HG03520 (cell line): Measurements from ENCODE around the gene F5.

Experiments
- ATAC-seq: cut with Tn5 transposase; IDR thresholded peaks from one replicate; pipeline ENCODE4 v1.9.1; 2021; ENCODE audit warnings: mild to moderate bottlenecking, moderate library complexity; ENCODE audit not compliant: unreplicated experiment

The F5 gene

DNA sequence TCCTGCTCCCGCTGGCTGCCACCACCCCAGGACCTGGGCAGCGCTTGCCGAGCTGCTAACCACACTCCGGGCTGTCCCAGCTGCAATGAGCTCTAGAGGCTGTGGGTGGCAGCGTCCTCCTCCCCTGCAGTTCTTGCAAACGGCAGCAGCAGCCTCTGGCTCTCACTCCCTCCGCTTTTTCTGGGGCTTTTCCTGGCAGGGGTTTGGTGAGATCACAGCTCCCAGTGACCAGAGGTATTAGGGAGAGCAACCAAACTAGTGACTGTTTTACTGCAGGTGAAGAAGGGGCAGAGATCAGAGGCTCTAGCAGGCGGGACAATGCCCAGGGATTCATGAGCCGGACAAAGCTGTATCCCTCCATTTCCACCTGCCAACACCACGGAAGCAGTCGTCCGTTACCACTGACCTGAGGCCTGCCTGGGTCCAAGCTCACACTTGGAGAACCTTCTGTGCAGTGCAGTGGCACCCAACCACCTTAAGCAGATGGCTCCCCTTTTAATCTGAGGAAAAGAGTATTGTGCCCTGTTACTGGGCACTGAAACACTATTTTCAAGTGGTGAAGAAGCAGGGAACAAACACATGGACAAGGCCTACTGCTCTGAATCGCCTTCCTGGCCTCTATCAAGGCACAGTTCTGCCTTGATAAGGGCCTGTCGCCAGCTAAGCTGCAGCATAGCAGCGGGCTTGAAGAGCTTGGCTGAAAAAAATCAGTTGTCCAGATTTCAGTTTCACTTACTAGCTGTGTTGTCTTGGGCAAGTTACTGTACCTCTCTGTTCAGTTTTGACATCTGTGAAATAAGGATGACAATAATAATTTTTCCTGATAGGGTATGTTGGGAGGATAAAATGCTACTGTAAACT lies at the start of gene F5:
Gene F5, minus strand, starts transcription at position 87 of the 861 bp plus-strand sequence. CDS start 95 bp downstream, outside the sequence.
- peak; percentile 92 for ATAC-seq

DNA sequence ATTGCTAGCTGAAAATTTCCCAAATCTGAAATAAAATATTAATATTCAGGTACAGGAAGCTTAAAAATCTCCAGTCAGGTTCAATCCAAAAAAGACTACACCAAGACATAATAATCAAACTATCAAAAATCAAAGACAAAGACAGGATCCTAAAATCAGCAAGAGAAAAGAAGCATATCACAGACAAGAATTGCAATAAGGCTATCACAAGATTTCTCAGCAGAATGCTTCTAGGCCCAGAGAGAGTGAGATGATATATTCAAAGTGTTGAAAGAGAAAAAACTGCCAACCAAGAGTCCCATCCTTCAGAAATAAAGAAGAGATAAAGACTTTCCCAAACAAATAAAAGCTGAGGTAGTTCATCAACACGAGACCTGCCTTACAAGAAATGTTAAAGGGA lies 48.6 kb upstream of the F5 start:
- ATAC-seq: no peak

DNA sequence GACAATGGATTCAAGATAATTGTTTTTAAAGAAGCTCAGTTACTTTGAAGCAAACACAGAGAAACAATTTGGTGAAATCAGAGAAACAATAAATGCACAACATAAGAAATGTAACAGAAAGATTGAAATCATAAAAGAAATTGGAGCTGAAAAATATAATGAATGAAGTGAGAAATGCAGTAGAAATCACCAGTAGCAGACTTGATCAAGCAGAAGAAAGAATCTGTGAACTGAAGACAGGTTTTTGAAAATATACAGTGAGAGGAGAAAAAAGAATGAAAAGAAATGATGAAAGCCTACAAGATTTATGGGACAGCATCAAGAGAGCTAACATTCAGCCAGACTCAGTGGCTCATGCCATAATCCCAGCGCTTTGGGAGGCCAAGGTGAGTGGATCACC lies 47.9 kb upstream of the F5 start:
- ATAC-seq: no peak

DNA sequence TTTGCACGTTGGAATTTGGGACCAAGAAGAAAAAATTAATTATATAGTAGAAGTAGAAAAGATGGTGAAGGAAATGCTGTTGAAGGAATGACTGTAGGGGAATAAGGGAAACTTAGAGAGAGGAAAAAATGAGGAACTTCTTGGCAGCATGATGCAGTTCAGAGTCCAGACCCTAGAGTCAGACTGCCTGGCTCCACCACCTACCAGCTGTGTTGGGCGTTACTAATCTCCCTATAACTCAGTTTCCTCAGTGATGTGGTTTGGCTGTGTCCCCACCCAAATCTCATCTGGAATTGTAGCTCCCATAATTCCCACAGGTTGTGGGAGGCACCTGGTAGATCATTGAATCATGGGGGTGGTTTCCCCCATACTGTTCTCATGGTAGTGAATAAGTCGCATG lies 45.0 kb upstream of the F5 start:
- ATAC-seq: no peak

DNA sequence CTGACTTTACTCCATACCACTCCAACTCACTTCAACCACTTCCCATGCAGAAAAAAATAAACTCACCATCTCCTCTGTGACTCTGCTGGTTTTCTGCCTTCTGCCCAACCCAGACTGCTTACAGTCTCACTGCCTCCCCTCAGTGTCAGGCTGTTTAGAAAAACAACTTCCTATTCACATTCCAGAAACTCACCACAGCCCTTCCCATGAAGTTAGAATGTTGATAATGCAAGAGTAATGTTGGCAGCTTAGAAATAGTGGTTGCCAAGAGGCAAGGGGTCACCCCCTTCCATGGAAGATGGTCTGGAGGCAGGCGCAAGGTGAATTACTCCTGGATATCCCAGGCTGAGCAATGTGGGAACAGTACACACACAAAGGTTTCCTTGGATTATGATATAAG lies 43.7 kb upstream of the F5 start, which contains the start of gene SELP:
Gene SELP, minus strand, starts transcription at position 119 of the 400 bp plus-strand sequence. Its CDS starts 50 bp downstream, at position 69.
- no peak for ATAC-seq

DNA sequence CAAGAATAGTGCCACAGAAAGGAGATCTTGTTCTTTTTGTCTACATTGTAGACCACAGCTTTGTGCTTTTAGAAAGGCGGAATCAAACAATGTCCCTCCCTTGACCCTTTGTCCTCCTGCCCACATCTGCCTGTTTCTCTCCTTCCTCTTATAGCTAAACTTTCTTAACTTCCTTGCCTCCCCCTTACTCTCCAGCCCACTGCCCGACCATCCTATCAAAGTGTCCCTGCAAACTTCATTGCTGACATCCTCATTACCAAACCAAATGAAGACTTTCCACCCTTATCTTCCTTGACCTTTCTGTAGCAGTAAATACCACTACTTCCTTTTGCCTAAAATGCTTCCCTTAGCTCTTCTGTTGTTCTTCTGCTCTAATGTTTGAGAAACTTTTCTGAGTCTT lies 38.6 kb upstream of the F5 start:
- ATAC-seq: no peak

DNA sequence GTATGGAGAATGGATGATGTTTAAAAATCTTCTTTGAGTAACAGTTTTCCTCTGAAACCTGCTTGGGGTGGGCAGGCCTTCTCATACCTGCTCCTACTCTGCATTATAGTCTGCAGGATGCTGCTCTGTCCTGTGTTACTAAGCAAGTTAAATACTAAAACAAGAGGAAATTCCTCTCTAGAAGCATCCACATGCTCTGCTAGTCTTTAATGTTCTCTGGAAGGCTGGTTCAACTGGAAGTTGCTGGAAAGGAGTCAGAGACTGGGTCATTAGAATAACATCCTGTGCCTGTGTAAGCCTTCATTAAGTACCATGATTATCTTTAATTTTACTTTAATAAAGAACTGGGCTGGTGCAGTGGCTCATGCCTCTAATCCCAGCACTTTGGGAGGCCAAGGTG lies 37.8 kb upstream of the F5 start:
- no peak for ATAC-seq

DNA sequence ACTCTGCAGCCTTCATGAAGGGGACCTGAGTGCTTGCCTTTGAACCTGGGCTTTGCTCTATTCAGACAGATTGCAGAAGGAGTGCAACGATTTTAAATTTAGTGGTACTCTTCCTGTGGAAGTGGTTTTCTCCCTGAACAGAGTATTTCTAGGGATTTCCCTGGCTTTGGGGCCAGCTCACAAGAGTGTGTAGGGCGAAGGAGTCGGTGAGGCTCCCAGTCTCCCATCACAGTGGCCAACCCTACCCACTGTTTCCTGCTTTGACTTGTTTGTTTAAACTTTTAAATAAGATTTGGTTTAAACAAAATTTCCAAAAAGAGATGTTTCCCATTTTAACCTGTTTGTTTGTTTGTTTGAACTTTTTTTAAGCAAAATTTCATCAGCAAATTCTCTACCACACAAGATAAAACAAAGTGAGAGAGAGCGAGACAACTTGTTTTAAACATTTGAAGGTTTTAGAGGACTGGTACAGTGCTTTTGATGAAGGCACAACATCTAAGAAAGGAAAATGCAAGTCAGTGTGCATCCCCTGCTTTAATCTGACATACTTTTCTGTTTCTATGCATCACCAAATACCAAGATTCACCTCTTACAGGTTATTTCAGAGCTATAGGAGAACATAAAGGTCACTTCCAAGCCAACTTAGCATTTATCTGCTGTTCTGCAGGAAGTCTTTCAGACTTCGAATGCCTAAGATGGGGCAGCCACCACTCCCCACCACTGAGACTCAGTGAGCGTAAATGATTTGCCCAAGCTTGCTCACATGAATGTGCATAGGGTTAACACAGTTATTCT lies 37.0 kb upstream of the F5 start:
- no peak for ATAC-seq

DNA sequence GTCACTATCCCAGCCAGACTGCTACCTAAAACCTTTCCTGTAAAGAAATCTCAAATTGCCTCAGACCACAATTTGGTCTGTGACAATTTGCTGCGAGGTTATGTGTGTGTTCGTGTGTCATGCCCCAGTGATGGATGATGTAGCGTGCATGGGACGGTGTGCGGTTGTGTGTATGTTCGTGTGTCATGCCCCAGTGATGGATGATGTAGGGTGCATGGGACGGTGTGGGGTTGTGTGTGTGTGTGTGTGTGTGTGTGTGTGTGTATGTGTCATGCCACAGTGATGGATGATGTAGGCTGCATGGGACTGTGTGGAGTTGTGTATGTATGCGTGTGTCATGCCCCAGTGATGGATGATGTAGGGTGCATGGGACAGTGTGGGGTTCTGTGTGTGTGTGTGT lies 34.3 kb upstream of the F5 start:
- ATAC-seq: no peak

DNA sequence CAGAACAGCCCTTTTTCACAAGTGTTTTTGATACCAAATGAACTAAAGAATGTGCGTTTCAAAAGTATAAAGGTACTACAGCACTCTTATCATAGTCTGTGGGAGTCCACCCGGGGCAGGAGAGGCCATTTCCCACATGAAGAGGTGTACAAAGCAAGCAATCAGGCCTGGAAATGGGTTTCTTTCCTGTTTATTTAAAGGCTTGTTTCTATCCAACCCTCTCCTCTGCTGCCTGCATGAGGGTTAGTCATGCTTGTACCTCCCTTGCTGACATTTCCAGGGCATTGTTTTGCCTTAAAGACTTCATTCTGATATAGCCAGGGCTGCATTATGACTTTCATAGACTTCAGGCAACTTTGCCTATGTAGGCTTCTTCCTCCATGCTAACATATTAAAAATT lies 32.1 kb upstream of the F5 start:
- ATAC-seq: no peak

DNA sequence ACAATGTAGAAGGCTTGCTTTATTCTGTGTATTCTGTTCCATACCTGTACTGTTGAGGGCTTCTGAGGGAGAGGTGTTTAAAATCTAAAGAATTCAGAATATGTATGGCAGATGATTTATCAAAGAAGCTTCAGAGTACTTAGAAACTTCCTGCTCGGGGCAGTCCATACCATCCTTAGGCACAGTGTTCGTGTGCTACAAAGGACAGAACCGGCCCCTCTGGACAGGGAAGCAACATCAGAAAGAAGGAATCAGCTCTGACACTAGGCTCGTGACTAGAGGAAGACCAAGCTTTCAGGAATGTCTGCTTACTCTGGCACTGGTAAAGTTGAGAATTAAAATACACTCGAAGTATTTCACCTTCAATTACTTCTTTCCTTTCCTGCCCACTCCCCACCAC lies 29.5 kb upstream of the F5 start:
- ATAC-seq: no peak

DNA sequence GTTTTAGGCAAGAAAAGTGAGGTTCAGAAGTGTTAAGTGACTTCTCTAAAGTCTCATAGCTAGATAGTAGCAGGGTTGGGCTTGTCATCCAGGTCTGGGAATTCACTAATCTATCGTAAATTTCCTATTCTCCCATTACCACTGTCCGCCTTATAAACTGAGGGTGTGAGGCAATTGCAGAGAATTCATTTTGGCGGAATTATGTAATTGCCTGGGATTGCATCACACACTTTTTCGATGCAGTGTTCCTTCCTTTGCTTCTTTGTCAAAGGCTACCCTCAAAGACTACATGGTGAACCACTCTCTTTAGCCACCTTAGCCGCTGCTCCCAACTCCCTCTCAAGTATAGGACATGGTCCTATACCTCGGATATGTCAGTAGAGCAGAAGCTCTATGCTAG lies 24.6 kb upstream of the F5 start:
- ATAC-seq: no peak

DNA sequence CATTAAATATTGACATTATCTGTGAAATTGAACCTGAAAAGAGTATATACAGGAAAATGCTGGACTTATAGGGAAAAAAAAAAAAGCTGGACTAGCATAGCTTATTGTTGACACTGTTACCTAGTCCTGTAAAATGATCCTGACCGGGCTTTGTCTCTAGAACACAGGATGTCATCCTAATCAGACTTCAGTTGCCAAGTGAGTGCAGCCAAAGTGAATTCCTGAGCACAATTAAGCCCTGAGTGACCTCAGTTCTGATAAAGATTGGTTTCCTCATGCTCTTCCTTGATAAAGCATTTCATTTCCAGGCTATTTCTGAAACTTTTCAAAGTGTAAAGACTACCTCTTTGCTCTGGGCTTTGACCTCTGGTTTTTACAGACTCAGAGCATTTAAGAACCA lies 23.8 kb upstream of the F5 start:
- no peak for ATAC-seq

DNA sequence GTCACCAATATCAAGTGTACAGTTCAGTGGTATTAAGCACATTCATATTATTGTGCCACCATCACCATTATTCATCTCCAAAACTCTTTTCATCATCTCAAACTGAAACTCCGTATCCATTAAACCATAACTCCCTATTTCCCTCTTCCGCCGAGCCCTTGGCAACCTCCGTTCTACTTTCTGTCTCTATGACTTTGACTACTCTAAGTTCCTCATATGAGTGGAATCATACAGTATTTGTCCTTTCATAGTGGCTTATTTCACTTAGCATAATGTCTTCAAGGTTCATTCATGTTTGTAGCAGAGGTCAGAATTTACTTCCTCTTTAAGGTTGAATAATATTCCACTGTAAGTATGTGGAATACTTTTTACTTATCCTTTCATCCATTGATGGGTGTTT lies 21.9 kb upstream of the F5 start:
- ATAC-seq: no peak

DNA sequence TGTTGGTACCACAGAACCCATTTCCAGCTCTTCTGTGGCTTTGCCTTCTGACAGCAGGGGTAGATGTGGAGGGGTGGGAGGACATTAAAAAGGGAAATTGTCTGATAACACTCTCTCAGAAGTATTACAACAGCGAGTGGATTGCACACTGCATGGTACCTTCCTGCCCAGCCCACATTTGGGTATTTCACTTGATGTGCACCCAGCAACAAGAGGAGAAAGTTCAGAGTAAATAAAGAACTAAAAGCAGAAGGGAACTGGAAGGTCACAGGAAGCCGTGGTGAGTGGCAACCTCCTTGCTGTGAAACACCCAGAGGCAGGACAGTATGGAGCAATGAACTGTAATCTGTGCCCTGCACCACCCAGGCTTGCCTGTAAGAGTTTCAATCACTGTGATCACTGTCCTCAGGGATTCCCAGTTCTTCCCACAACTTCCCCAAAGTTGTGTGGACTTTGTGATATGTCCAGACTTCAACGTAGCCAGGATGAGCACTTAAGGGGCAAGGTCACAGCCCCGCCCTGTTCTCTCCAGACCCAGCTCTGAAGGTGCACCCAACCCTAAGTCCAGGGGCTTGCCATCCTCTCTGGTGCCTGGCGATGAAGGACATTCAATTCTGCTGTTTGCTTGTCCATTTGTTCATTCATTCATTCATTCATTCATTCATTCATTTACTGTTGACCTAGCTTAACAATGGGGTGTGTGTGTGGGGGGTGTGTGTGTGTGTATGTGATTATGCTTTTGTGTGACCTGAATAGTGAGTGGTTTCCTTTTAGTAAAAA lies 18.7 kb upstream of the F5 start:
- no peak for ATAC-seq

DNA sequence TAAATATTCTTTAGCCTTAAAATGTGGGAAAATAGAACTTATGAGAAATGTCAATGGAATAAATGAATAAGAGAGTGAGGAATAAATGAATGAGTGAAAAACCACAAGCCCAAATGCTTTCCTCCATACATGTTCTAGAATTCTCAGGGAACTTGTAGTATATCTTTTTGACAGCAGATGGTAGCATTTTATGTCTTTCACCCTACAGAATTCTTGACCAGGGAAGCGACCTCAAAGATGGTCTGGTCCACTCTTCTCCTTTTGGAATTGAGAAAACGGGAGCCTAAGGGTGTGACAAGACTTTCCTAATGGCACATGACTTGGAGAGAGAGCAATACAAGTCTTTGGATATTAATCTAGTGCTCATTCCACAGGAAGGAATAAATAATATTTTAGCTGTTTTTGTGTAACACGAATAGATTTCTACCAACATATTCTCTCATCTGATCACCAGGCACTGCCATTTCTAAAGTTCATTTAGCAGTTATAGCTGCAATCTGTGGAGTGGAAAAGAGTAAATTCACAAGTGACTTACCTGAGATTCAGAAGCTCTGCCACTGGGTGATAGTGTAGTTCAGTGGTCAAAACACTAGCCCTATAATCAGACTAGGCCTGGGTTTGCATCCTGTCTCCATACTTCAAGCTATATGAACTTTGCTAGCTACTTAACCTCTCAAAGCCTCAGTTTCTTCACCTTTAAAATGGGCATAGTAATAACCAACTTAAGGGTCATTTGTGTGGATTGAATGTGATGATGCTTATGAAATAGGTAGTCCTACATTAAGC lies 15.0 kb upstream of the F5 start:
- no peak for ATAC-seq

DNA sequence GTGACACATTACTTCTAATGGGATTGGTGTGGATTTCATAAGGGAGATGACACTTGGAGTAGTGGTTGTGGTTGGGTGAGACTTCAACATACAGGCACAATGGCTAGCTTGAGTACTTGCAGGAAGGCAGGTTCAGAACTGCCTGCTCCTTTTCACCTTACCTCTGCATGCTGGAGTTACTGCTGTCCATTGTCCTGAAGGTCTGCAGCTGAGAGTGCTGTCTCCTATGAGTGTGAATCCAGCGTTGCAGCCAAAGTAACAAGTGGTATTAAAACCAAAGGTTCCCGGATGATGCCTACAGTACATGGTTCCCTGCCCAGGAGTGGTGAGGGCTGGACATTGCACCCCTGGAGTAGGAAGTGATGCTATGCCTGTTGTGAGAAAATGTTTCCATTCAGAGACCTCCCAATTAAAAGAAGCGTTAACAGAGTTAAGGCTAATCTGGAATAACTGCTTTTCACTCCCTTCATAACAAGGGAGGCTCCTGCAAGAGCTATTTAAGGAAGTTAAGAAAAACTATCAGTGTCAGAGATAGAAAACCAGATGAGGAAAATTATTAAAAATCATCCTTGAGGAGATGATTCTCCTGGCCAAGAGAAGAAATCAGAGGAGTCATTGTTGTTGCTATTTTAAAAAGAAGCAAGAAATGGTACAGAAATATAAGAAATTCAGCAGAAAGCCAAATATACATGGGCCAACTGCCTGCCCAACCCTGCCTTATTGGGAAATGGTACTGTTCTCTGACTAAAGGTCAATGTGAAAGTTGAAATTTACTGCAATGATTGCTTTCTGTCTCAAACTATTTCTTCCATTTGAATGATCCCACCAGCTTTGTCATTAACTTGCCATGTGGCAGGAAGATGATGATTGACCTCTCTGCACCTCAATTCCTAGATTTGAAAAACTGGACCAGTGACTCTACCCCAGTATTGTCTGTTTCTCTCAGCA lies 9.8 kb upstream of the F5 start:
- no peak for ATAC-seq

DNA sequence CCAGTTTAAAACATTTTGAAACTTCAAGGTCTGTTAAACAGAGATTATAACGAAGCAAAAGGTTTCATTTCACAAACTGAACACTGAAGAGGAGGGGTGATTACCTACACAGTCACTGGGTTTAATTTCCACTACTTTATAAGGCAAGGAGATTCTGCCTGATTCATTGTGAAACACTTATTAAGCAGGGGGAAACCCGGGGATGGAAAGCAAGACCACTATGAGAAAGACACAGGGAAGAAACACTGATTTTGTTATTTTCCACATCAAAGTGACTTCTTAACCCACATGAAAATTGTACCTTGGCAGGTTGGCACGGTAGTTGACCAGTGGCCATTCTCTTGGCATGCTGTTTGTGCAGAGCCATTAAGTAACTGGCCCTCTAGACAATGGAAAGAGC lies 8.1 kb upstream of the F5 start:
- ATAC-seq: no peak

DNA sequence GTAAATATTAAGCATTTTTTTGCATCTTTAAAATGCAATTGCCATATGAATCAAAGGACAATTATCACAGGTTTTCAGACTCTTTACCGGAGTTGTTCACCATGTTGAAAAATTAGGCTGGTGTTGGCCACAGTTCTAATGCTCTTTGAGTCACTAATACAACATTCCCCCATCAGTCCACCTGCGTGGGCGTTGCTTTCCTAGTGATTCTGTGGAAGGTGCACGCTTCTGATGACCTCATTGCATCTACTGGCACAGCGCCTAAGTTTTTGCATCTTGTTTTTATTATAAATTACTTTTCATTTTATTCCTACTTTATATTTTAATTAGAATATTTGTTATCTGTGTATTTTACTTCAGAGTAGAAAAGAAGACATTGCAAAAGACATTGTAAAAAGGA lies 4.7 kb upstream of the F5 start:
- ATAC-seq: no peak
